Astrocyte (in vitro differentiated cells and primary cell): ENCODE data around the gene CSH2.
"Not testable (repeated sequence)": the region's sequence is repeated elsewhere in the genome, so short reads cannot be mapped to it uniquely, and the experiment has no call there.

Experiments
- EZH2 ChIP-seq: IDR thresholded peaks from 2 replicates; pipeline ENCODE4 v1.6.1; 2012; ENCODE audit warnings: mild to moderate bottlenecking, low read length, inconsistent platforms; ENCODE audit not compliant: insufficient read depth
- TF ChIP-seq, protein P1 (sequence below): IDR thresholded peaks from 2 replicates; pipeline ENCODE4 v1.5.1; 2011; ENCODE audit warnings: low read depth, mild to moderate bottlenecking, inconsistent platforms, low read length, moderate library complexity; ENCODE audit not compliant: insufficient read depth

DNA sequence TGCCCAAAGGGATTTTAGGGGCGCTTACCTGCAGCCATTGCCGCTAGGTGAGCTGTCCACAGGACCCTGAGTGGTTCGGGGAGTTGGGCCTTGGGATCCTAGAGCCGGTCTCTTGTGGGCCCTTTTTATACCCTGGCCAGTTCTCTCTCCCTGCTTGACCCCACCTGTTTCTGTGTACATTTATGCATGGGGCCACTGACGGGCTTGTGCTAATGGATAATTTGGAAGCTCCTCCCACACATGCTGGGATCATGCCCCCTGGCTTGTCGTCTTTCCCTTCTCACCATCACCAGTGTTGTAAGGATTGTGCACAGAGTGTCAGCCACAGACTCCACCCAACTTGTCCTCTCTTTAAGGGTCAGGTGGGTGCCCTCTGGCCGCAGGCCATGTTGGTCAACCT is at the start of gene CSH2:
- TF ChIP-seq, protein P1, sequence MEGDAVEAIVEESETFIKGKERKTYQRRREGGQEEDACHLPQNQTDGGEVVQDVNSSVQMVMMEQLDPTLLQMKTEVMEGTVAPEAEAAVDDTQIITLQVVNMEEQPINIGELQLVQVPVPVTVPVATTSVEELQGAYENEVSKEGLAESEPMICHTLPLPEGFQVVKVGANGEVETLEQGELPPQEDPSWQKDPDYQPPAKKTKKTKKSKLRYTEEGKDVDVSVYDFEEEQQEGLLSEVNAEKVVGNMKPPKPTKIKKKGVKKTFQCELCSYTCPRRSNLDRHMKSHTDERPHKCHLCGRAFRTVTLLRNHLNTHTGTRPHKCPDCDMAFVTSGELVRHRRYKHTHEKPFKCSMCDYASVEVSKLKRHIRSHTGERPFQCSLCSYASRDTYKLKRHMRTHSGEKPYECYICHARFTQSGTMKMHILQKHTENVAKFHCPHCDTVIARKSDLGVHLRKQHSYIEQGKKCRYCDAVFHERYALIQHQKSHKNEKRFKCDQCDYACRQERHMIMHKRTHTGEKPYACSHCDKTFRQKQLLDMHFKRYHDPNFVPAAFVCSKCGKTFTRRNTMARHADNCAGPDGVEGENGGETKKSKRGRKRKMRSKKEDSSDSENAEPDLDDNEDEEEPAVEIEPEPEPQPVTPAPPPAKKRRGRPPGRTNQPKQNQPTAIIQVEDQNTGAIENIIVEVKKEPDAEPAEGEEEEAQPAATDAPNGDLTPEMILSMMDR: not testable (repeated sequence)
- not testable (repeated sequence) for TF ChIP-seq EZH2
